Small intestine (tissue), 7 donors: ENCODE data around the gene DTD1. TPM values are rescaled to one million over a fixed set of nuclear protein-coding genes. Genes with fewer than 3 reads are reported as not detected.

Experiments
- DNase-seq, 2 donors: peaks; one replicate each; pipeline versions ENCODE4 v3.0.0 to v3.0.0-alpha.2; 2013
- FAIRE-seq: peaks from 2 replicates; lab custom pipeline; 2012; peaks lifted over from hg19 to GRCh38; lab: Jason Lieb, UNC
- H3K27ac ChIP-seq, 3 donors: one replicate each; pipeline ENCODE4 v1.5.1; 2013; ENCODE audit warnings: low read length in 2 of 3, mild to moderate bottlenecking in 2 of 3, control low read depth in 1 of 3, inconsistent platforms in 1 of 3, low read depth in 1 of 3, moderate library complexity in 1 of 3
- H3K27me3 ChIP-seq, 3 donors: one replicate each; pipeline ENCODE4 v1.6.1; 2013; ENCODE audit warnings: low read length in 3 of 3, inconsistent platforms in 1 of 3; ENCODE audit not compliant: control insufficient read depth in 3 of 3, insufficient read depth in 3 of 3
- H3K36me3 ChIP-seq, 3 donors: one replicate each; pipeline ENCODE4 v1.6.1; 2013; ENCODE audit warnings: low read length in 3 of 3, inconsistent platforms in 1 of 3, low read depth in 1 of 3, mild to moderate bottlenecking in 1 of 3, moderate library complexity in 1 of 3; ENCODE audit not compliant: control insufficient read depth in 3 of 3, insufficient read depth in 2 of 3
- H3K4me1 ChIP-seq, 3 donors: one replicate each; pipeline ENCODE4 v1.6.1; 2013; ENCODE audit warnings: low read length in 2 of 3, inconsistent platforms in 1 of 3, low read depth in 1 of 3, mild to moderate bottlenecking in 1 of 3, moderate library complexity in 1 of 3; ENCODE audit not compliant: control insufficient read depth in 3 of 3, insufficient read depth in 2 of 3
- H3K4me3 ChIP-seq, 3 donors: one replicate each; pipeline ENCODE4 v1.5.1; 2013; ENCODE audit warnings: low read length in 3 of 3, control low read depth in 1 of 3, inconsistent platforms in 1 of 3, low read depth in 1 of 3, mild to moderate bottlenecking in 1 of 3, moderate library complexity in 1 of 3
- H3K9me3 ChIP-seq, 2 donors: one replicate each; pipeline ENCODE4 v1.6.1; 2013; ENCODE audit warnings: low read depth in 1 of 2, low read length in 1 of 2; ENCODE audit not compliant: control insufficient read depth in 2 of 2, insufficient read depth in 1 of 2
- WGBS, 3 donors: extraction: QIAGEN DNeasy Blood & Tissue Kit; methylation state at CpG; one replicate each; pipeline ENCODE4 v1.1.7; 2013; 5-methylcytosine and 5-hydroxymethylcytosine counted together
- polyA plus RNA-seq, 4 donors: library from polyadenylated mRNA; stranded (reverse) in 3 of 4; unstranded in 1 of 4; fragments of 200-250 nt in 3 of 4; fragments of 120-200 nt in 1 of 4; gene quantifications; one replicate each; pipeline versions ENCODE4 v1.2.1 to v1.2.3, GENCODE V29; 2013
- donor health status: healthy with polysubstance abuse.
- donor health status: control.
- donor health status: control.
- donor health status: Bipolar disorder and iron deficiency.
- donor health status: healthy.

Gene DTD1
- polyA plus RNA-seq, 4 donors: 9.6 to 25.8 (median 16.1) TPM

GRCh38 chr20:18808712-18809111 lies 220.9 kb downstream of the DTD1 start:
- Histone ChIP-seq H3K9me3 (no peaks in the 10 kb centered on the region), H3K27me3 (no peaks in the 10 kb centered on the region), H3K4me3 (no peak overlapping the region), H3K27ac (no peak overlapping the region), H3K36me3 (no peaks in the 10 kb centered on the region), H3K4me1 (no peaks in the 10 kb centered on the region)
- DNase-seq (no peak), FAIRE-seq (no peak)
- 37 to 49% (median 45%) methylated on average over 3 of the region's 3 CpGs for WGBS, 3 donors

GRCh38 chr20:18811186-18811585 lies 223.3 kb downstream of the DTD1 start:
- H3K9me3 ChIP-seq: no peaks in the 10 kb centered on the region
- WGBS, 3 donors: 78 to 85% (median 80%) methylated on average over 6 of the region's 6 CpGs
- no peak for FAIRE-seq
- no peak overlapping the region for H3K27ac ChIP-seq
- no peaks in the 10 kb centered on the region for H3K27me3 ChIP-seq
- H3K4me3 ChIP-seq: no peak overlapping the region
- no peaks in the 10 kb centered on the region for H3K36me3 ChIP-seq
- no peak for DNase-seq
- no peaks in the 10 kb centered on the region for H3K4me1 ChIP-seq

- Histone ChIP-seq H3K36me3 (no peaks in the 10 kb centered on the region), H3K9me3 (no peaks in the 10 kb centered on the region), H3K27ac (no peak overlapping the region), H3K27me3 (no peaks in the 10 kb centered on the region), H3K4me3 (no peak overlapping the region), H3K4me1 (no peaks in the 10 kb centered on the region)
- FAIRE-seq (no peak), DNase-seq (no peak)
- WGBS, 3 donors: 91 to 100% (median 96%) methylated on average over 3 of the region's 3 CpGs
Observed at GRCh38 chr20:18811904-18812303, 224.1 kb downstream of the DTD1 start.

GRCh38 chr20:18813483-18813882 lies 225.6 kb downstream of the DTD1 start, which contains the start of gene SCP2D1:
Gene SCP2D1 (plus strand): TSS chr20:18813783. CDS start chr20:18813816, 33 bp downstream.
- H3K27me3 ChIP-seq: no peaks in the 10 kb centered on the region
- H3K4me3 ChIP-seq: no peak within 1 kb of the TSS
- DNase-seq (no peak), FAIRE-seq (no peak)
- no peak within 1 kb of the TSS for H3K27ac ChIP-seq
- no peaks in the 10 kb centered on the region for H3K4me1 ChIP-seq
- H3K9me3 ChIP-seq: no peaks in the 10 kb centered on the region
- 26 to 52% (median 37%) methylated on average over 3 of the region's 3 CpGs for WGBS, 3 donors
- H3K36me3 ChIP-seq: no peaks in the 10 kb centered on the region

GRCh38 chr20:18815194-18815942 lies 227.5 kb downstream of the DTD1 start:
- Histone ChIP-seq H3K27ac (no peak overlapping the region), H3K4me1 (no peaks in the 10 kb centered on the region), H3K9me3 (peaks cover 0 to 7% of the 10 kb centered on the region in 2 donors), H3K27me3 (no peaks in the 10 kb centered on the region), H3K4me3 (no peak overlapping the region), H3K36me3 (no peaks in the 10 kb centered on the region)
- 89 to 93% (median 90%) methylated on average over 6 of the region's 6 CpGs for WGBS, 3 donors
- DNase-seq (no peak), FAIRE-seq (no peak)

Other genes starting within 250 kb of the DTD1 start
- gene DZANK1, start 121.0 kb upstream of the DTD1 start, polyA plus RNA-seq: 1 to 10 TPM in 1 of 4 donors, under 1 TPM in 2, not detected in 1; 0.54 to 1.8 (median 0.85) TPM
- gene POLR3F, start 120.7 kb upstream of the DTD1 start, polyA plus RNA-seq: 1 to 10 TPM; 4.9 to 8.5 (median 6.7) TPM
- gene RBBP9, start 90.8 kb upstream of the DTD1 start, polyA plus RNA-seq: 10 to 100 TPM in 1 of 4 donors, 1 to 10 TPM in 3; 5.7 to 24.1 (median 7.2) TPM
- gene SEC23B, start 80.1 kb upstream of the DTD1 start, polyA plus RNA-seq: 10 to 100 TPM; 17.2 to 34.1 (median 24.1) TPM
- gene SMIM26, start 20.6 kb upstream of the DTD1 start, polyA plus RNA-seq: 100 to 1,000 TPM; 106 to 205 (median 156) TPM
- gene SCP2D1, start 225.7 kb downstream of the DTD1 start, polyA plus RNA-seq: not detected